Stimulated activated CD8-positive, alpha-beta memory T cell treated with anti-CD3 and anti-CD28 coated beads, Interleukin-4, amount 100 ng/mL, for 1 hour (primary cell): ENCODE results near the gene GIMAP5.
"Not testable (repeated sequence)": the region's sequence is repeated elsewhere in the genome, so short reads cannot be mapped to it uniquely, and the experiment has no call there.

Experiments
- DNase-seq, 2 donors: peaks; one replicate each; pipeline ENCODE4 v3.0.0-alpha.2; 2020; ENCODE audit warnings: low read depth in 2 of 2, low spot score in 1 of 2

The GIMAP5 gene

DNA sequence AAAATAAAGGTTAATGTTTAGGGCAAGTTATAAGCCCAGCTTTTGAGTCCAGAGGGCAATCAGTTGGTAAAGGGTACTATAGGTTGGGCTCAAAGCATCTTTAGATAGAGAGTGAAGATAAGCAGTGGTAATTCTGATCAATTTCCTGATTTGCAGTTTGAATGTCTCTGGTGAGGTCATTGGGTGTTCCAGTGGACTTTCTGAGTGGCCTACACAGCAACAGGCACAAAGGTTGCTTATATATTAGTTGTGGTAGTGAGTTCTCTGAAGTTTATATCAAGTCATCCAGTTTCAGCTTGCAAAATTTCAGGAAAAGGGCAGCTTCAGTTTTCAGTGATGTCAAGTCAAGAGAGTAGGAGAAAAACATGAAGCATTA is 29.1 kb downstream of the GIMAP5 start:
- no peak for DNase-seq

DNA sequence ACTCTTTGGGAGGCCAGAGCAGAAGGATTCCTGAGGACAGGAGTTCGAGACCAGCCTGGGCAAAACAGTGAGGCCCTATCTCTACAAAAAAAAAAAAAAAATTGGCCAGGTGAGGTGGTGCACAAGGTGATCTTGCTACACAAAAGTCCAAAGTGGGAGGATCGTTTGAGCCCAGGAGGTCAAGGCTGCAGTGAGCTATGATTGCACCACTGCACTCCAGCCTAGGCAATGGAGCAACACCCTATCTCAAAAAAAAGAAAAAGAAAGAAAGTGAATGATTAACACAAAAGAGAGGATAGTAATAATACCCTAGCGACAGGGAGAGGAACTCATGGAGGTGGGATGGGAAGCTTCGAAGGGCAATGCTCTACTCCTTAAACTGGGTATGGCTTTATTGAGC is 32.5 kb downstream of the GIMAP5 start:
- no peak for DNase-seq

DNA sequence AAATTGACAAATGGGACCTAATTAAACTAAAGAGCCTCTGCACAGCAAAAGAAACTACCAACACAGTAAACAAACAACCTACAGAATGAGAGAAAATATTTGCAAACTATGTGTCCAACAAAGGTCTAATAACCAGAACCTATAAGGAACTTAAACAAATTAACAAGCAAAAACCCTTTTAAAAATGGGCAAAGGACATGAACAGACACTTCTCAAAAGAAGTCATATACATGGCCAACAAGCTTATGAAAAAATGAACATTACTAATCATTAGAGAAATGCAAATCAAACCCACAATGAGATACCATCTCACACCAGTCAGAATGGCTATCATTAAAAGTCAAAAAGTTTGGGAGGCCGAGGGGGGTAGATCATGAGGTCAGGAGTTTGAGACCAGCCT is 36.9 kb downstream of the GIMAP5 start:
- not testable (repeated sequence) for DNase-seq

DNA sequence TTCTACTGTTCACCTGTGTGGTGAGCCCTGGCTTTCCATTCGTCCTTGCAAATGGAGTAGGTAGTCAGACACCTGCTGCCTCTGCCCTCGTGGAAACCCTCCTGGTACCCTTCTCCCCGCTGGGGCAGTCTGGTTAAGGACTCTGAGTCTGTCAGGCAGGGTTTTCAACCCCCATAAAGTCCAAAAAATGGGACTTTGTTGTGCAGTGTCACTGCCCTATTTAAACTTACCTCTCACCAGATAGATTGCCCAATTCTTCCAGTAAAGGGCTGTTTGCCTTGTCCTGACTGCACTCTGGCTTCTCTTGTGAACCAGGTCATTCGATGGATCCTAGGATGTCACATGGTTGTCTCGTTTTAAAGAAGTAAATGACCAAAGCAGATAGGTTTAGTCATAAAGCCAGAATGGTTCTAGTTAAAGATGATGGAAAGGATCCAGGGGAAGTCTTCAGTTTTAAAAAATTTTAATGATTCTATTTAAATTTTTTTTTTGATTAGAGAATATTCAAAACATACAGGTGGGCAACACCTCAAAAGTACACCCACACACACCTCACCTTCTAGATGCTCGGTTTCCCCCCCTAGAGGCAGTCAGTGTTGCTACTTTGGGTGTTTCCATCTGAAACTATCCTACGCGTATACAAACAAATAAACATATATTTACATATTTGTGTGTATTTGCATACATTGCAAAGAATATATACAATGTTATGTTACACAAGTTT is 41.0 kb downstream of the GIMAP5 start:
- no peak for DNase-seq

DNA sequence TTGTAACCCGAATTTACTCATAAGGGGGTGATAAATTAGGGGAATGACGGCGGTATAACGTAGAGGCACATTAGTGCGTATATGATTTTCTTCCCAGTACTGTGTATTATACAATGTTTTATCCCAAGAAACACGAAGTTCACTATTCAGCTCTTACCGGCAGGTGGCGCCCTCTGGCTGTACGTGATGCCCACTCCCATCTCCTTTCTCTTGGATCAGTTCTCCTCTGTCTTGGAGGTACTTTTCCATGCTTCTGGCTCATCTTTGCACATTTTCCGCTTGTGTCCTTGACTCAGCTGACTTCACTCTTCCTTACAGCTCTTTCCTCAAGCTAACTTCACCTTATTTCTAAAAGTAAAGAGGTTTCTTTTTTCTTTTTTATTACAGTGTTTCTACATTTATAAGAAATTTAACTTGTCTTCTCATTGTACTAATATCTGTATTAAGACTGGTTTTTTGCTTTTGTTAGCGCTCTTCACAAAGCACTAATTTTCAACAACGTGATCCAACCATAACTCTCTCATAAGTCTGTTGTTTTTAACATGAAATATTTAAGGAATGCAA is 41.6 kb downstream of the GIMAP5 start:
- peak; percentile 43 to 59 for DNase-seq

DNA sequence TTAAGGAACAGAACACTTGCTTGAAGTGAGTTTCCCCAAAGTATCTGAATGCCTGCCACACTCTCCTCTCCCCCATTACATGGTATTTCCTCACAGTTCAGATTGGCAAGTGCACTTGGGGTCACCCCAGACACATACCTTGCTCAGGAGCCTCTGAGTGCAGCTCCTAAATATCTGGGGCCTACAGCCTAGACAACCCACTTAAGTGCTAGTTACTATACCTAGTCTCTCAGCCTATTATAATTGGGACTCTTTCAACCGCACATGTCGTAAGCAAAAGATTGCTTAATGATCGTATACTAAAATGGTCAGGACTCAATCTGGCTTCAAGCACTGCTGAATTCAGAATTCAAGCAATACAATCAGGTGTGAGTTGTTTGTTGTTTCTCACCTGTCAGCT is 43.1 kb downstream of the GIMAP5 start:
- DNase-seq = no peak

DNA sequence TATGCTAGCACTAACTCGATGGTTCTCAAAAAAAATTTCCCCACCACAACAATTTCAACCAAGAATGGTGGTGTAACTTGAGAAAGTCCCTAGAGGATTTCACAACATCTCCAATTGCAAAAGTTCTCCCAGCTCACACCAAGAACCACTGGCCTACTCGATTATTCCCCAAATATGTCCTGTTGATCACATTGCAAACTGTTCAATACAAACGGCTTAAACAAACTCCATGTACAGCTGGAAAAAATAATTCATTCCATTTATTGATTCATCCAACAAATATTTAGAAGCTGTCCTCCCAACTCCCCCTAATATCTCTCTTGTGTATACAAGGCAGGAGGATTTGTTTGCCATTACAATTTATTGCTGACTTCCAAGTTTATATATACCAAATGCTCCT is 43.9 kb downstream of the GIMAP5 start:
- DNase-seq = no peak

DNA sequence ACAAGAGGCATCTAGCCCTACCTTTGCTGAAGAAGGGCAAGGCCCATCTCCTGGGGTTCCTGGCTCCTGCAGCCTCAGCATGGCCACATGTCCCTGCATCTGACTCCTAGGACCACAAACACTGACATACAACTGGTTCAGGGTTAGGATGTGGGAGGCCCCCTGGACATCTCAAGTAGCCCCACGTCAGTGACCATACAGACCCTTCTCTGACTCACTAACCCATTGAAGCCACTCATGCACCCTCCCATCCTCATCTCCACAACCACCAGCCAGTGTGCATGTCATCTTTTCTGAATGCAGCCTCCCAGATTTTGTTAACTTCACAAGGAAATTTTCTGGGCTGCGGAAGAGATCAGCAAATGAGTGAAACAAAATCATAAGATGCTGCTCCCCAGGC is 44.7 kb downstream of the GIMAP5 start:
- DNase-seq = no peak

DNA sequence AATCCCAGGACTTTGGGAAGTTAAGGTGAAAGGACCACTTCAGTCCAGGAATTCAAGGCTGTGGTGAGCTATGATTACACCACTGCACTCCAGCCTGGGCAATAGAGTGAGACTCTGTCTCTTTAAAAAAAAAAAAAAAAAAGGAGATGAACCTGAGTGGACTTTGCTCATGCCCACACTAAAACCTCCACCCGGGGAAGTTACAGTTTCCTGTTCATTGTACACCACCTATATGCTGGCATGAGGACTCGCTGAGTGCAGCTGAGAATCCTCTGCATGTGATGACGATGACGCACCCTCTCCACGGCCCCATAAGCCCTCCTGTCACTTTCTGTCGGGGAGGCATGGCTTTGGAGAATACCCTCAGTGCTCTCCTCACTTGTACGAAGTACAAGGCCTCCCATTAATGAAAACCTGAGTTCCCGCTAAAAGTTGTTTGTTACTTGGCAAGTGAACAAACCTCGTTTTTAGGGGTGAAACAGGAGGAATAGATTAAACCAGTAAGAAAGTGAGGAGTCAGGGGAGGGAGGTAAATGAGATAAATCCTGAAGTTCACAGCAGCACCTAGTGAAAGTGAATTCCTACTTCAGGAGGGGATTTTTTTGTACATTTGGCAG is 47.0 kb downstream of the GIMAP5 start:
- DNase-seq = no peak

DNA sequence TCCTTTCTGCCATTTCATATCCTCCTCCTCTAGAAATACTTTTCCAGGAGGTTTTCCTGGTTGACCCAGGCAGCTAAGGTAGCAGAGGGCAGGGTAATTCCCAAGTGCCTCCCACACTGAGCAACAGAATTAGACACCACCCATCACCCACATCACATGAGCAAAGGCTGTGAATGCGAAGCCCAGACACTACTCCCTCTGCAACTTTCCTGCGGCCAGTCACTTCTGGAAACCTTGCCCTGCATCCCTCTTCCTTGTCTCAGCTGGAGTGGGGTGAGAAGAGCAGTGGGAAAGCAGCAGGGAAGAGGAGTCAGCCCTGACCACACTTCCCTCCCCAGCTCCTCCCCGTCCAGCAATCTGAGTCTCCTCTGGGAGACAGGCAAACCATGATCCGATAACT is 47.7 kb downstream of the GIMAP5 start:
- DNase-seq = no peak

DNA sequence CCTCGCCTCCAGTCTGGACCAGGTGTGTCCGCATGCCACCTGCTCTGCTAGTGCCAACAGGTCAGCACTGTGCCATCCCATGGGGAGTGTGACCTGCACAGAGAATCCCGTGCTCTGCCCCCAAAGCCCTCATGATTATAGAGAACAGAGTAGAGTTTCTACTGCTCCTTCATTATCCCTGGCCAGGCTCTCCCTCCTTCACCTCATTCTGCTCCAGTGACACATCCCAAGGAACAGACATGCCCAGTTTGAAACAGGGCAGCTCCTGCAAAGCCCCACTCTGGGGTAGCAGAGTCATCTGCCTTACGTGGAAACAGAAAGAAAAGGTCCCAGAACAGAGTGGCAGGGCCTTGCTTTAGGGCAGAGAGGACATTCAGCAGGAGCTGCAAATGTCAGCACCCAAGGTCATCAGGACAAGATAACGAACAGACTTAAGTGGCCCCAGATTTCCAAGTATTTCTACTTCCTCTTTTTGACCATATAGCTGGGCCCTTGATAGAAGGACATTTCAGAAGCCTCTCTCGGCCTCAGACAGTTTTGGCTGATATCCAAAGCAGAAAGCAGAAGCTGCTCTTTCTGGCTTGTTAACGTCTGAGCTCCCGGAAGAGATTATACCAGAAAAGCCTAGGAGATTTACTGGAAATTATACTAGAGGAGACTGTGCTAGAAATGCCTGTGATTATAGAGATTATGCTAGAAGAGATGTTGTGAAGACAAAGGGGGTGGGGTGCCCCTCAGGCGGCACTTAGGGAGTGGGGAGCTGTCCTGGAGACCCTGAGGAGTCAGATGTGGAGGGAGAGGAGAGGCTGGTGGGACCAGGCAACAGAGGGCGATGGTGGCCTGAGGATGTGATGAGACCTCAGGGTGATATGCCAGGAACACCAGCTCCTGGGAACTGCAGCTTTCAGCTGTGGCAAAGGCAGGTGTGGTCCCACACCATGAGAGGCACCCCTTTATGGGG is 50.4 kb downstream of the GIMAP5 start:
- DNase-seq = no peak

DNA sequence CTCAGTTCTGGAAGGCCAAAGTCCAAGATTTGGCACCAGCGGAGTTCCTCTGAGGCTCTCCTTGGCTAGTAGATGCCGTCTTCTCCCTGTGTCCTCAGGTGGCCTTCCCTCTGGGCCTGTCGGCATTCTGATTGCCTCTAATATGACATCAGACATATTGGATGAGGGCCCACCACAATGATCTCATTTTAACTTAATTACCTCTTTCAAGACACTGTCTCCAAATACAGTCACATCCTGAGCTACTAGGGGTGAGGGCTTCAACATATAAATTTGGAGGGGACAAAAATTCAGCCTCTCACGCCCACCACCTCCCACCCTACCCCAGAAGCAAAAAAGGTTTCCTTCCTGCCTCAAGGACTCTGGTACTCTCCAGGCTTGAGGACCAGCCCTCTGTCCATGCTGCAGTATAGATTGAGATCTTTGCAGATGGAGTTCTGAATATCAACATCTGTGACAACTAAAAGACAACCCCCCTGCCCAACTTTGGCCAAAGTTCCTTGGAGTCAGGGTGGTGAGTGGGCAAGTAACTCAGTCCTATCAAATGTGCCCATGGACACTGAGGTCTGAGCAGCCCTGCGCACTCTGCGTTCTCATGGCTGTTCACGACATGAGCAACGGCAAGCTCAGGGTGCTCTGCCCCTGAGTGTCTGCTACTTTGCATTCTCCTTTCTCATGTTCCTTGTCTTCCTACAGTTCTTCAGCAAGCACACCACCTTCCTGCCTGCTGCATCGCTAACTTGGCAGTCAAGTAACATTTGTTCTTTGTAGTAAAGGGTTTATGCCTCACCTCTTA is 51.5 kb downstream of the GIMAP5 start:
- no peak for DNase-seq

DNA sequence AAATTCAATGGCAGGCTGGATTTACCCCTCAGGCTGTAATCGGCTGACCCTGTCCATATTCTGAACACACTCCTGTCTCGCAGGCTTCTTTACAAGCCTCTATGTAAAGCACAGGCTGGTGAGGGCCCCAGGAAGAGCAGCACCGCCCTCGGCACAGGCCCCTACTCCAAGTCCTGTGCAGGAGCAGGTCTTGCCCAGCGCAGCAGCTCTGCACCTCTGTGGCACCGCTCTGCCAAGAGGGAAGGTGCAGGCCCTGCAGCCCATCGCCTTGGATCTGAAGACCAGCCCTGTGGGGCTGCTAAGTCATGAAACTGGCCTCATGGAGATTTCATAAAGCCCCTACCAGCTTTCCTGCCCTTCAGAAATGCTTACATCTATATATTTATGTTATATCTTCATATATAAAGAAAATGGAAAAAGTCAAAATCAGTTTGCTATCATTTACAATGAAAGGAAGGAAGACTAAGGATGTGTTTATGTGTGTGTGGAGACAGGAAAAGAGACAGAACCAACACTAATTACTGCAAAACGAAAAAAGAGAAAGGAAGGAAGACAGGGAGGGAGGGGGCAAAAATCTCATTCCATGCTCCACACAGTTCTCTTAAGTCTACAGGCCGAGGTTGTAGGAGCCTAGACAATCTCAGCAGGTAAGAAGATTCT is 53.3 kb downstream of the GIMAP5 start:
- DNase-seq = no peak

DNA sequence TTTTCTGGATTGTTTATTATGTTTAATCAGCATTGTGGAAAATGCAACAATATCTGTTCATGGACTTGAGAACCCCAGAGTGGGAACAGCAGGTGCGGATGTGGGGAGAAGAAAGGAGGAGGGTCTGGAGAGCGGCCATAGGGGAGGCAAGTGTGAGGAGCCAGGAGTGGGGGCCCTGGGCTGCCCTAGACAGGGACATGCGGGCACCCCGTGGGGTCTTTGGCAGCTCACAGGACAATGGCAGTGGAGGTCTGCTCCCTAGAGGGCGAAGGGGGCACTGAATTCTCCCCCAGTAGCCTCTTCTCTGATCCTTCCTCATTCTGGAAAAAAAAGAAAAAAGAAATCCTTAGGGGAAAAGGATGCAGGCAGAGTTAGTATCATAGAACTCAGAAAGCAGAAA is 54.1 kb downstream of the GIMAP5 start:
- DNase-seq = no peak

DNA sequence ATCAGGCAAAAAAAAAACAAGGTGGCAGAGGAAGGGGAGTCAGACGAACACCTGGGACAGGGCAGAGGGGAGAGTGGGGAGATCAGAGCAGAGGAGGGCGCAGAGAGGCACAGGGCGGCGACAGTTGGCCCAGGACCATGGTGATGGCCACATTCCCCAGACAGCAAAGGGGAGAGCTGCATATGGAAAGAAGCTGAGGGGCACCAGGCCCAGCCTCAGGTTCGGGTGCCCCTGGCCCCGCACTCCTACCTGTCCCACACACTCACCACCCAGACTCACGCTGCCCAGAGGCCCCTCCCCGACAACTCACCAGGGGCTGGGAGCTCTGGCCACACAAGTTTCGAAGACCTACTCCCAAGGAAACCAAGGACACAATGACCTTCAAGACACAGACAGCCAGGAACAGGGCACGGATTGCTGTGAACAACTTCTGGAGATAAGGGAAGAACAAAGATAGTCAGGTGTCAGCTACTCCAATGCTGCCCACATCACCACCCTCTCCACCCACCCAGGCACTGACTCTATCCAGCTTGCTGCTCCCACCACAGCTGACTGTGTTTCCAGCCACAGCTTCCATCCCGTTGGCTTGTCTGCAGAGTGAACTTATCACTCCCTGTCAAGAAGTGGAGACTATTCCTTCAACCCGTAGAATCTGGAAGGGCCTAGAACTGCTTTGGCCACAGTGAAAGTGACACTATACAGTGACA is 54.7 kb downstream of the GIMAP5 start:
- DNase-seq = no peak
